ENCODE measurements around the gene SCART1. TPM values are rescaled to one million over a fixed set of nuclear protein-coding genes. Genes with fewer than 3 reads are reported as not detected.

SCART1 gene
- 1 to 10 TPM; 1.2 to 1.7 TPM for total RNA-seq
- polyA plus RNA-seq (ENCODE audit: insufficient read length in 6 of 6): 1 to 10 TPM; 1.8 to 3.3 (median 2.7) TPM
- long read RNA-seq, donor 1: 0 reads
- long read RNA-seq, donor 2: 0 reads
- long read RNA-seq, donor 3, partial matches to known transcripts: 0 of 1 reads
- long read RNA-seq, donor 3, other reads (novel, unspliced or antisense): 0 of 1 reads
- long read RNA-seq, donor 4: 0 reads
- long read RNA-seq, donor 5: 0 reads
- long read RNA-seq, donor 6: 0 reads
- long read RNA-seq, donor 7: 0 reads
- long read RNA-seq, donor 8: 0 reads
- long read RNA-seq, donor 9: 0 reads
- long read RNA-seq, donor 10, partial matches to known transcripts: 0 of 1 reads
- long read RNA-seq, donor 10, other reads (novel, unspliced or antisense): 1 of 1 reads
- long read RNA-seq, donor 11: 0 reads
- long read RNA-seq, donor 12: 0 reads

GRCh38 chr10:133453516-133454203, at the start of gene SCART1:
SCART1 (plus strand) TSS chr10:133453945; CDS start chr10:133453998, 53 bp downstream.
- TF ChIP-seq CTCF (IDR thresholded peaks at IDR 0.05): no peak
- ATAC-seq: no peak

GRCh38 chr10:133405272-133405671, 48.5 kb upstream of the SCART1 start:
- Histone ChIP-seq H3K27me3 (no peaks in the 10 kb centered on the region), H3K36me3 (peaks cover 0 to 81% of the 10 kb centered on the region in 2 donors), H3K9me3 (no peaks in the 10 kb centered on the region), H3K4me3 (no peak overlapping the region), H3K27ac (no peak overlapping the region), H3K4me1 (peaks cover 0 to 8% of the 10 kb centered on the region in 2 donors)
- intact Hi-C loops (cut with DNase I): no loop called here
- ATAC-seq: no peak
- DNase-seq: no peak
- TF ChIP-seq CTCF (IDR thresholded peaks at IDR 0.05): no peak

More at GRCh38 chr10:133453516-133454203, at the start of gene SCART1:
- intact Hi-C loops (cut with DNase I): no loop called here
- H3K4me1 ChIP-seq: no peaks in the 10 kb centered on the region
- no peak for DNase-seq
- H3K9me3 ChIP-seq: peaks cover 0 to 10% of the 10 kb centered on the region in 2 donors
- no peak within 1 kb of the TSS for H3K4me3 ChIP-seq
- H3K27me3 ChIP-seq: no peaks in the 10 kb centered on the region
- H3K36me3 ChIP-seq: no peaks in the 10 kb centered on the region
- H3K27ac ChIP-seq: no peak within 1 kb of the TSS

- no peak overlapping the region for H3K4me3 ChIP-seq
- H3K4me1 ChIP-seq: peaks cover 0 to 6% of the 10 kb centered on the region in 2 donors
- H3K27me3 ChIP-seq: no peaks in the 10 kb centered on the region
- peaks cover 0 to 83% of the 10 kb centered on the region in 2 donors for H3K36me3 ChIP-seq
- TF ChIP-seq CTCF (IDR thresholded peaks at IDR 0.05): no peak
- peaks cover under 1 to 5% of the 10 kb centered on the region in 2 donors for H3K9me3 ChIP-seq
- no peak overlapping the region for H3K27ac ChIP-seq
- intact Hi-C loops (cut with DNase I): no loop called here
- no peak for ATAC-seq
- DNase-seq: no peak
Observed at GRCh38 chr10:133405844-133406527, 47.8 kb upstream of the SCART1 start.

GRCh38 chr10:133411523-133412380, 42.0 kb upstream of the SCART1 start:
- Histone ChIP-seq H3K4me1 (no peaks in the 10 kb centered on the region), H3K36me3 (peaks cover 0 to 83% of the 10 kb centered on the region in 2 donors), H3K9me3 (peaks cover 3 to 26% of the 10 kb centered on the region in 2 donors), H3K4me3 (no peak overlapping the region), H3K27ac (no peak overlapping the region), H3K27me3 (no peaks in the 10 kb centered on the region)
- no peak for DNase-seq
- no peak for ATAC-seq
- no peak for TF ChIP-seq CTCF (IDR thresholded peaks at IDR 0.05)
- intact Hi-C loops (cut with DNase I): no loop called here

All from left lung (tissue), 14 donors.